Muscle layer of duodenum (tissue), 2 donors: ENCODE measurements around the gene GABRA4.

Source experiments
- H3K27ac ChIP-seq: one replicate; pipeline ENCODE4 v1.7.0; 2013; ENCODE audit warnings: mild to moderate bottlenecking, low read length
- H3K27me3 ChIP-seq: one replicate; pipeline ENCODE4 v1.7.0; 2013; ENCODE audit warnings: low read depth, mild to moderate bottlenecking, control low read depth, low read length
- H3K36me3 ChIP-seq, 2 donors: one replicate each; pipeline ENCODE4 v1.7.0; 2013; ENCODE audit warnings: low read length in 2 of 2, control low read depth in 1 of 2, mild to moderate bottlenecking in 1 of 2; ENCODE audit not compliant: insufficient read depth in 2 of 2, control insufficient read depth in 1 of 2
- H3K4me1 ChIP-seq, 2 donors: one replicate each; pipeline ENCODE4 v1.7.0; 2013; ENCODE audit warnings: low read length in 2 of 2, mild to moderate bottlenecking in 2 of 2, control low read depth in 1 of 2, moderate library complexity in 1 of 2; ENCODE audit not compliant: insufficient read depth in 2 of 2, control insufficient read depth in 1 of 2
- H3K4me3 ChIP-seq, 2 donors: one replicate each; pipeline ENCODE4 v1.7.0; 2013; ENCODE audit warnings: low read length in 2 of 2, low read depth in 1 of 2, mild to moderate bottlenecking in 1 of 2
- H3K9me3 ChIP-seq, 2 donors: one replicate each; pipeline ENCODE4 v1.7.0; 2013; ENCODE audit warnings: low read length in 2 of 2, control low read depth in 1 of 2, mild to moderate bottlenecking in 1 of 2; ENCODE audit not compliant: control insufficient read depth in 1 of 2
- donor health status: healthy.

Gene GABRA4

GRCh38 chr4:47010912-47011446 lies 17.6 kb upstream of the GABRA4 start:
- Histone ChIP-seq H3K4me3 (peak overlapping the region in 1 of 2 donors; percentile 31), H3K27ac (no peak overlapping the region), H3K9me3 (peaks cover 0 to 3% of the 10 kb centered on the region in 2 donors), H3K27me3 (no peaks in the 10 kb centered on the region), H3K4me1 (peaks cover 0 to 5% of the 10 kb centered on the region in 2 donors), H3K36me3 (no peaks in the 10 kb centered on the region)

GRCh38 chr4:47010347-47010911 lies 17.0 kb upstream of the GABRA4 start:
- H3K27ac ChIP-seq, result no peak overlapping the region

GRCh38 chr4:47002580-47002979 lies 9.2 kb upstream of the GABRA4 start:
- Histone ChIP-seq H3K27me3 (no peaks in the 10 kb centered on the region), H3K9me3 (no peaks in the 10 kb centered on the region), H3K4me3 (no peak overlapping the region), H3K36me3 (no peaks in the 10 kb centered on the region), H3K4me1 (no peaks in the 10 kb centered on the region), H3K27ac (no peak overlapping the region)

More at GRCh38 chr4:47010347-47010911, 17.0 kb upstream of the GABRA4 start:
- peaks cover 0 to 3% of the 10 kb centered on the region in 2 donors for H3K9me3 ChIP-seq
- H3K4me1 ChIP-seq, result peaks cover 0 to 5% of the 10 kb centered on the region in 2 donors
- H3K4me3 ChIP-seq, result peak overlapping the region in 1 of 2 donors; percentile 31
- H3K36me3 ChIP-seq, result no peaks in the 10 kb centered on the region
- H3K27me3 ChIP-seq, result no peaks in the 10 kb centered on the region

GRCh38 chr4:47000406-47000805 lies 7.0 kb upstream of the GABRA4 start:
- no peak overlapping the region for H3K4me3 ChIP-seq
- no peaks in the 10 kb centered on the region for H3K9me3 ChIP-seq
- no peaks in the 10 kb centered on the region for H3K36me3 ChIP-seq
- no peaks in the 10 kb centered on the region for H3K27me3 ChIP-seq
- H3K27ac ChIP-seq, result no peak overlapping the region
- no peaks in the 10 kb centered on the region for H3K4me1 ChIP-seq

GRCh38 chr4:46999566-46999965 lies 6.2 kb upstream of the GABRA4 start:
- H3K4me3 ChIP-seq, result no peak overlapping the region
- H3K4me1 ChIP-seq, result no peaks in the 10 kb centered on the region

GRCh38 chr4:46994007-46994405 lies 625 bp upstream of the GABRA4 start:
- peak overlapping the region; percentile 47 to 71 for H3K4me3 ChIP-seq
- no peaks in the 10 kb centered on the region for H3K36me3 ChIP-seq
- H3K9me3 ChIP-seq, result no peaks in the 10 kb centered on the region
- peaks cover 0 to 15% of the 10 kb centered on the region in 2 donors for H3K4me1 ChIP-seq
- H3K27ac ChIP-seq, result no peak overlapping the region
- H3K27me3 ChIP-seq, result peaks cover 6% of the 10 kb centered on the region

More at GRCh38 chr4:46999566-46999965, 6.2 kb upstream of the GABRA4 start:
- Histone ChIP-seq H3K27me3 (no peaks in the 10 kb centered on the region), H3K36me3 (no peaks in the 10 kb centered on the region), H3K9me3 (no peaks in the 10 kb centered on the region), H3K27ac (no peak overlapping the region)

GRCh38 chr4:46992338-46992737 lies 1.0 kb downstream of the GABRA4 start:
- Histone ChIP-seq H3K4me3 (no peak overlapping the region), H3K27ac (no peak overlapping the region)

GRCh38 chr4:46986922-46987638 lies 6.3 kb downstream of the GABRA4 start:
- H3K27ac ChIP-seq, result no peak overlapping the region

More at GRCh38 chr4:46992338-46992737, 1.0 kb downstream of the GABRA4 start:
- Histone ChIP-seq H3K4me1 (peaks cover 0 to 15% of the 10 kb centered on the region in 2 donors), H3K9me3 (no peaks in the 10 kb centered on the region), H3K36me3 (no peaks in the 10 kb centered on the region), H3K27me3 (peaks cover 6% of the 10 kb centered on the region)

GRCh38 chr4:46984781-46985180 lies 8.6 kb downstream of the GABRA4 start:
- Histone ChIP-seq H3K27me3 (no peaks in the 10 kb centered on the region), H3K4me3 (no peak overlapping the region), H3K27ac (no peak overlapping the region), H3K9me3 (no peaks in the 10 kb centered on the region), H3K36me3 (no peaks in the 10 kb centered on the region), H3K4me1 (no peaks in the 10 kb centered on the region)

More at GRCh38 chr4:46986922-46987638, 6.3 kb downstream of the GABRA4 start:
- no peaks in the 10 kb centered on the region for H3K4me1 ChIP-seq
- no peaks in the 10 kb centered on the region for H3K9me3 ChIP-seq
- peaks cover under 1% of the 10 kb centered on the region for H3K27me3 ChIP-seq
- no peaks in the 10 kb centered on the region for H3K36me3 ChIP-seq
- H3K4me3 ChIP-seq, result no peak overlapping the region

GRCh38 chr4:46980851-46981250 lies 12.5 kb downstream of the GABRA4 start:
- Histone ChIP-seq H3K27me3 (no peaks in the 10 kb centered on the region), H3K4me3 (no peak overlapping the region), H3K36me3 (no peaks in the 10 kb centered on the region), H3K27ac (no peak overlapping the region), H3K4me1 (no peaks in the 10 kb centered on the region), H3K9me3 (no peaks in the 10 kb centered on the region)

- H3K27me3 ChIP-seq, result no peaks in the 10 kb centered on the region
- no peaks in the 10 kb centered on the region for H3K9me3 ChIP-seq
- no peaks in the 10 kb centered on the region for H3K4me1 ChIP-seq
- H3K4me3 ChIP-seq, result no peak overlapping the region
- H3K36me3 ChIP-seq, result no peaks in the 10 kb centered on the region
- no peak overlapping the region for H3K27ac ChIP-seq
Measured at GRCh38 chr4:46979726-46980125, 13.7 kb downstream of the GABRA4 start.
